Measurements from ENCODE around the gene DLG1.
A peak's percentile ranks its signal among the peaks of the same experiment; 100 is the strongest.
"Not testable (repeated sequence)": the region's sequence is repeated elsewhere in the genome, so short reads cannot be mapped to it uniquely, and the experiment has no call there.

The DLG1 gene

DNA sequence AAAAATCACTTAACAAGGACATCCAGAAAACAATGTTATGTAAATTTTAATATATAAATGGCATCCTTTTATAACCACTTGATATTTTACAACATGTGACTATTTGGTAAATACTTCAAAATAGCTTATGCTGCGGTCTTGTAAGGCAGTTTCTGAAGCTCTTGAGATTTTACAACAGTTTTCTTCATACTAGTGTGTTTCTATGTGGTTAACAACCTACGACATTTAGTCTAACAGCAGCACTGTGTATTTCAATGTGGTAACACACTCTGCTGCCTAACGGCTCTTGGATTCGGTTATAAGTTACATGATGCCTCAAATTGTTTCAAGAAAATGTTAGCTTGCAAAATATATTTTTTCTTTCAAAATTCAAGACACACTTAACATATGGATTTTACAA is 255.9 kb downstream of the DLG1 start:
- no peak overlapping the region for H3K4me3 ChIP-seq (ENCODE audit: low read depth, low read length)
- in situ Hi-C loops (cut with HindIII; ENCODE audit: low sequenced_read_pairs): no loop called here
- TF ChIP-seq, protein P1, sequence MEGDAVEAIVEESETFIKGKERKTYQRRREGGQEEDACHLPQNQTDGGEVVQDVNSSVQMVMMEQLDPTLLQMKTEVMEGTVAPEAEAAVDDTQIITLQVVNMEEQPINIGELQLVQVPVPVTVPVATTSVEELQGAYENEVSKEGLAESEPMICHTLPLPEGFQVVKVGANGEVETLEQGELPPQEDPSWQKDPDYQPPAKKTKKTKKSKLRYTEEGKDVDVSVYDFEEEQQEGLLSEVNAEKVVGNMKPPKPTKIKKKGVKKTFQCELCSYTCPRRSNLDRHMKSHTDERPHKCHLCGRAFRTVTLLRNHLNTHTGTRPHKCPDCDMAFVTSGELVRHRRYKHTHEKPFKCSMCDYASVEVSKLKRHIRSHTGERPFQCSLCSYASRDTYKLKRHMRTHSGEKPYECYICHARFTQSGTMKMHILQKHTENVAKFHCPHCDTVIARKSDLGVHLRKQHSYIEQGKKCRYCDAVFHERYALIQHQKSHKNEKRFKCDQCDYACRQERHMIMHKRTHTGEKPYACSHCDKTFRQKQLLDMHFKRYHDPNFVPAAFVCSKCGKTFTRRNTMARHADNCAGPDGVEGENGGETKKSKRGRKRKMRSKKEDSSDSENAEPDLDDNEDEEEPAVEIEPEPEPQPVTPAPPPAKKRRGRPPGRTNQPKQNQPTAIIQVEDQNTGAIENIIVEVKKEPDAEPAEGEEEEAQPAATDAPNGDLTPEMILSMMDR (IDR thresholded peaks at IDR 0.05; ENCODE audit: low read depth, low read length): no peak
- no peak for DNase-seq (ENCODE audit: low read depth, low spot score)

DNA sequence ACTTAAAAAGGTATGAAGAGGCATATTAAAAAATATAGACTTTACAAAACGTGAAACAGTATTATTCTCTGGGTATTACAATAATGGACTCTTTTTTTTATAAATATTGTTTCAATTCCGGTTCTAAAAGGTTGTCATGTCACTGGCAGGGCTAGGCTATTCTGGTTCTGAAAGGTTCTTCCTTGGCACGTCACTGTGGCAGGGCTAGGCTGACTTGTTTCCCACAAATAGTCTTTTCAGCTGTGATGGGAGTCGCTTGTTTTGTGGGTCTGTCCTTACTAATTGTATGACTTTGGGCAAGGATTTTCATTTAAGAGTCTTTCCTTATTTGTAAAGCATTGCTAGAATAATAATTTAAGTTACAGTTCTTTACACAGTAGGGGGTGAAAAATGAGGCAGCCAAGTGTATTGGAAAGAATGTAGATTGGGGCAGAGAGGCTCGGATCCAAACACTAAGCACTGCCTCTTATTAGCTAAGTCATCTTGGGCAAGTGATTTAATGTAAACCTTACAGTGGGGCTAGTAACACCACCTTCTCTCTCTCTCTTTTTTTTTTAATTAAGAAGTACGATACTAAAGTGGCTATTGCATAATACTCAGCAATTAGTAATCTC is 256.4 kb downstream of the DLG1 start:
- H3K4me3 ChIP-seq (ENCODE audit: low read depth, low read length): no peak overlapping the region
- TF ChIP-seq, protein P1 (IDR thresholded peaks at IDR 0.05; ENCODE audit: low read depth, low read length): no peak
- peak; percentile 54 for DNase-seq (ENCODE audit: low read depth, low spot score)
- in situ Hi-C loops (cut with HindIII; ENCODE audit: low sequenced_read_pairs): no loop called here

DNA sequence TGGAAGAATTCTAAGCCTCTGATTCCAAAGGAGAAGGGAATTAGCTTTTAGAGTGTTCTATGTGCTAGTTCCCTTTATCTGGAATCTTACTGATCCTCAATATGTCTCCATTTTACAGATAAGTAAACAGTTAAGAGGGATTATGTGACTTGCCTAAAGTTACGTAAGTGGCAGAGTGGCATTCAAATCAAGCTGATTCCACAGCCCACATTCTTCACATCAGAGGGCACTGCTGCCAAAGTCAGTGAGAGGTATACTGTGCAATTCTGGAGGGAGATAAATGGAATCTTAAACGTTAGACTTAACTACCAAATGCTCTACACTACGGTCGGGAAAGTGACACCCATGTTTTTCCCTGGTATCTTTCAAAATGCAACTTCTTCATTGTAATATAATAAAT is 257.8 kb downstream of the DLG1 start:
- no peak for DNase-seq (ENCODE audit: low read depth, low spot score)
- in situ Hi-C loops (cut with HindIII; ENCODE audit: low sequenced_read_pairs): no loop called here
- TF ChIP-seq, protein P1 (IDR thresholded peaks at IDR 0.05; ENCODE audit: low read depth, low read length): no peak
- H3K4me3 ChIP-seq (ENCODE audit: low read depth, low read length): no peak overlapping the region

DNA sequence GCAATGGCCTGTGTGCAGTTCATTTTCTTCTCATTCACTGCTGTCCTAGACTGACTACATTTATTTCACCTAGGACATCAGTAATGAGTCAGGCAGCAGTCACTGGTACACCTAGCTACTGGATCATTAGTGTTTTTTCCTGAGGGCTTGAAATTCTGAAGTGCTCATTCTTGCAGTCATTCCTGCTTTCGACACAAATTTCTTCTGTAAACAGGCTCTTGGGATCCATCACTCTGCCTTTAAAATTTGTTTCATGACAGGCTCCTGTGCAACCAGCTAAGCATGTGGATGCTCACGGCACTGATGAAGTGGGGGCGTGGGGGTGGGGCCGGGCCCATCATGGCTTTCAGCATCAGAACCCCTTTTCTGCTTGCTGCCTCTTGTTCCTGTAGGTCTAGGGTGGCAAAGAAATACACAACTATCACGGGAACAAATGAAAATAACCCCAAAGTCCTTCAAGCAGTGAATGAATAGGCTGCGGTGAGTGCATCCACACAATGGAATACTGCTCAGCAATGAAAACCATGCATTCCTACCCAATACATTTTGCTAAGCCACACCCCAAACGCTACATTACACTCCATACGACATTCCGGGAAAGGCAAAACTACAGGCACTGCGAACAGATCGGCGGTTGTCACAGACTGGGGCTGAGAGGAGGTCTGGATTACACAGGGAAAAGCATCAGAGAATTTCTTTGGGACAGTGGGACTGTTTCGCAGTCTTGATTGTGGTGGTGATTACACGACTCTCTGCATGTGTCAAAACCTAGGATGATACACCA is 259.5 kb downstream of the DLG1 start:
- in situ Hi-C loops (cut with HindIII; ENCODE audit: low sequenced_read_pairs): no loop called here
- DNase-seq (ENCODE audit: low read depth, low spot score): no peak
- TF ChIP-seq, protein P1 (IDR thresholded peaks at IDR 0.05; ENCODE audit: low read depth, low read length): no peak

DNA sequence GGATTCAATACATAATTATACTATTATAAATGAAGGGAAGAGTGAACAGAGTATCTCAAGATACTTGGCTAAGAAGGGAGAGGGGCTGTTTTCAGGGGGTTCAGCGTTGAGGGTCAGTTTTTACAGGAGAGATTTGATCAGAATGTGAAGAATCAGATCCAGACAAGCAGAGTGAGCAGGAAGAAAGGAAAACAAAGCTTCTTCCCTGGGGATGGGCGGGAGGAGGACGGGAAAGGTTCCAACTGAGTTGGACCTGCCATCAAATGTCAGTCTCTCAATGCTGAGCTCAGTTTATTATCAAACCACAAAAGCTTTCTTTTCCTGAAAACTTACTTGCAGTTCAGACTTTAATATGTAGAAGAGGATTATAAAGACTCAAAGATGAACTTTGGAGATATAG is 262.8 kb downstream of the DLG1 start:
- DNase-seq (ENCODE audit: low read depth, low spot score): no peak
- in situ Hi-C loops (cut with HindIII; ENCODE audit: low sequenced_read_pairs): no loop called here
- TF ChIP-seq, protein P1 (IDR thresholded peaks at IDR 0.05; ENCODE audit: low read depth, low read length): no peak
- no peak overlapping the region for H3K4me3 ChIP-seq (ENCODE audit: low read depth, low read length)

More for the DNA sequence above, 259.5 kb downstream of the DLG1 start:
- H3K4me3 ChIP-seq (ENCODE audit: low read depth, low read length): no peak overlapping the region

DNA sequence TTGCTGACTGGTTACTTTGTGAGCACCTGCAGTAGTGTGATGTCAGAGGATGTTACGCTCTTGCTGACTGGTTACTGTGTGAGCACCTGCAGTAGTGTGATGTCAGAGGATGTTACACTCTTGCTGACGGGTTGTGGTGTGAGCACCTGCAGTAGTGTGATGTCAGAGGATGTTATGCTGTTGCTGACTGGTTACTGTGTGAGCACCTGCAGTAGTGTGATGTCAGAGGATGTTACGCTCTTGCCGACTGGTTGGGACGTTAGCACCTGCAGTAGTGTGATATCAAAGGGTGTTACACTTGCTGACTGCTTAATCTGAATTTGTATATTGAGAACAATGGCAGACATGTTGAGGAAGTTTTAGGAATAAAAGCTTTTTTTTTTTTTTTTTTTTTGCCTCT is 263.6 kb downstream of the DLG1 start:
- H3K4me3 ChIP-seq (ENCODE audit: low read depth, low read length); DNase-seq (ENCODE audit: low read depth, low spot score); in situ Hi-C loops (cut with HindIII; ENCODE audit: low sequenced_read_pairs): not testable (repeated sequence)

DNA sequence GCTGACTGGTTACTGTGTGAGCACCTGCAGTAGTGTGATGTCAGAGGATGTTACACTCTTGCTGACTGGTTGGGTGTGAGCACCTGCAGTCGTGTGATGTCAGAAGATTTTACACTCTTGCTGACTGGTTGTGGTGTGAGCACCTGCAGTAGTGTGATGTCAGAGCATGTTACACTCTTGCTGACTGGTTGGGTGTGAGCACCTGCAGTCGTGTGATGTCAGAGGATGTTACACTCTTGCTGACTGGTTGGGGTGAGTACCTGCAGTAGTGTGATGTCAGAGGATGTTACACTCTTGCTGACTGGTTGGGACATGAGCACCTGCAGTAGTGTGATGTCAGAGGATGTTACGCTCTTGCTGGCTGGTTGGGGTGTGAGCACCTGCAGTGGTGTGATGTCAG is 264.6 kb downstream of the DLG1 start:
- H3K4me3 ChIP-seq (ENCODE audit: low read depth, low read length); in situ Hi-C loops (cut with HindIII; ENCODE audit: low sequenced_read_pairs); DNase-seq (ENCODE audit: low read depth, low spot score): not testable (repeated sequence)
